ENCODE data around the gene KAT6B.

KAT6B gene

GRCh38 chr10:75010373-75010772, 184.0 kb downstream of the KAT6B start:
- TF ChIP-seq, protein P1, sequence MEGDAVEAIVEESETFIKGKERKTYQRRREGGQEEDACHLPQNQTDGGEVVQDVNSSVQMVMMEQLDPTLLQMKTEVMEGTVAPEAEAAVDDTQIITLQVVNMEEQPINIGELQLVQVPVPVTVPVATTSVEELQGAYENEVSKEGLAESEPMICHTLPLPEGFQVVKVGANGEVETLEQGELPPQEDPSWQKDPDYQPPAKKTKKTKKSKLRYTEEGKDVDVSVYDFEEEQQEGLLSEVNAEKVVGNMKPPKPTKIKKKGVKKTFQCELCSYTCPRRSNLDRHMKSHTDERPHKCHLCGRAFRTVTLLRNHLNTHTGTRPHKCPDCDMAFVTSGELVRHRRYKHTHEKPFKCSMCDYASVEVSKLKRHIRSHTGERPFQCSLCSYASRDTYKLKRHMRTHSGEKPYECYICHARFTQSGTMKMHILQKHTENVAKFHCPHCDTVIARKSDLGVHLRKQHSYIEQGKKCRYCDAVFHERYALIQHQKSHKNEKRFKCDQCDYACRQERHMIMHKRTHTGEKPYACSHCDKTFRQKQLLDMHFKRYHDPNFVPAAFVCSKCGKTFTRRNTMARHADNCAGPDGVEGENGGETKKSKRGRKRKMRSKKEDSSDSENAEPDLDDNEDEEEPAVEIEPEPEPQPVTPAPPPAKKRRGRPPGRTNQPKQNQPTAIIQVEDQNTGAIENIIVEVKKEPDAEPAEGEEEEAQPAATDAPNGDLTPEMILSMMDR (IDR thresholded peaks at IDR 0.05; ENCODE audit: borderline replicate concordance, insufficient read depth, low read depth, low read length), result no peak
- H3K4me3 ChIP-seq (ENCODE audit: low read depth, low read length), result no peak overlapping the region

GRCh38 chr10:75011221-75011620, 184.8 kb downstream of the KAT6B start:
- H3K4me3 ChIP-seq (ENCODE audit: low read depth, low read length), result no peak overlapping the region
- TF ChIP-seq, protein P1 (IDR thresholded peaks at IDR 0.05; ENCODE audit: borderline replicate concordance, insufficient read depth, low read depth, low read length), result no peak

- TF ChIP-seq, protein P1 (IDR thresholded peaks at IDR 0.05; ENCODE audit: borderline replicate concordance, insufficient read depth, low read depth, low read length), result no peak
- no peak overlapping the region for H3K4me3 ChIP-seq (ENCODE audit: low read depth, low read length)
Observed at GRCh38 chr10:75012471-75012870, 186.1 kb downstream of the KAT6B start.

- TF ChIP-seq, protein P1 (IDR thresholded peaks at IDR 0.05; ENCODE audit: borderline replicate concordance, insufficient read depth, low read depth, low read length), result no peak
- H3K4me3 ChIP-seq (ENCODE audit: low read depth, low read length), result no peak overlapping the region
Observed at GRCh38 chr10:75013007-75013406, 186.6 kb downstream of the KAT6B start.

DNA sequence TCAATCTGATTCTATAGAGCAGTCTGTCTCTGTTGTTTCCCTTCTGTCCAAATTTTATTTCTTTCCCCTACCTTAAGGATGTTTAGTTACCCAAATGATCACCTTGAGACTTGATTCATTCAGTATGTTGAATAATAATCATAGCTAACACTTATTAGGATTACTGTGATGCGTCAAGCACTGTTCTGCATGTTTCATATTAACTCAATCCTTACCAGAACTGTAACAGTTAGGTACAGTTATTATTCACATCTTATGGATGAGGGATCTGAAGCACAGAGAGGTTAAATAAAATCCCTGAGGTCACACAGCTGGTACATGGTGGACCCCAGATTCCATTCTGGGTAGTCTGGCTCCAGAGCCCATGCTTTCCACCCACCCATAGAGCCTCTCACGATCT, 187.1 kb downstream of the KAT6B start:
- TF ChIP-seq, protein P1 (IDR thresholded peaks at IDR 0.05; ENCODE audit: borderline replicate concordance, insufficient read depth, low read depth, low read length), result no peak
- no peak overlapping the region for H3K4me3 ChIP-seq (ENCODE audit: low read depth, low read length)

DNA sequence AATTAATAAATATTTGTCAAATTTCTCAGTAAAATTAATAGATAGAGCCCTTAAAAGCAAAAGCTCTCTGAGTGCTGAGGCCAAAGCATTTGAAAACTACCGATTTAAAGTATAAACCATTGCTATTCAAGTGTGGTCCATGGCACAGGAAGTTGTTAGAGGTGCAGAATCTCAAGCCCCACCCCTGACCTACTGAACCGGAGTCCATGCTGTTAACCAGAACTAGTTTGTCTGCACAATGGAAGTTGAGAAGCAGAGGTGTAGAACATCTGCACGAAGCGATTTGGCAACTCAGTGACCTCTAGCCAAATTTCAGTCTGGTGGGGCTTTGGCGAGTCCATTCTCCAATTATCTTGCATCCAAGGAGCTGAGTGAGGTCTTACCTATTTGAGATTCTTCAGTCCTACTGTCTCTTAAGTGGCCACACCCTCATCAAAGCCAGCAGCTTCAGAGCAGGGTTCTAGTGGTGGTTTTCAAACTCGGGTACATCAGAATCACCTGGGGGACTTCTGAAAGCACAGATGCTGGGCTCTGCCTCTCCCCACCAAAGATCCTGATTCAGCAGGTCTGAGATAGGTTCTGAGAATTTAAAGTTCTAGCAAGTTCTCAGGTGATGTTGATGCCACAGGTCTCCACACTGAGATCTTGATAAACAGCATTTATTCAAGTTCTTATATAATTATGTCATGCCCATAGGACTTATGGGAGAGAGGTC, 188.3 kb downstream of the KAT6B start:
- TF ChIP-seq, protein P1 (IDR thresholded peaks at IDR 0.05; ENCODE audit: borderline replicate concordance, insufficient read depth, low read depth, low read length), result no peak
- no peak overlapping the region for H3K4me3 ChIP-seq (ENCODE audit: low read depth, low read length)

DNA sequence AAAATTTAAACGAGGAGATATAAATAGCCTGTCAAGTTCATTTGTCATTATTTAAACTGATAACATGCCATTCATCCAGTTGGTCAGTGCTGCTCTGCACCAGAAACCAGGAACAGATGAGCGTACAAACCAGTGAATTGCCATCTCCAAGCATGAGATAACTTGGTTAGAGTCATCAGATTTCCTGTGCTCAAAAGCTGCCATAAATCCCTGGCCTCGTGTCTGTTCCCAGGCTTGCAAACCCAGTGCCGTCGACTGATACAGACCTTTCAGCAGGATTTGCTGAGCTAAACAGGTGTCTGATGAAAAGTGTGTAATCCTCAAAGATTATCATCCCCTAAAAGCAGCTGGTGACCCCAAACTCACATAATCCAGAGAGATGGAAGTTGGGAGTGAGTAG, 189.0 kb downstream of the KAT6B start:
- H3K4me3 ChIP-seq (ENCODE audit: low read depth, low read length), result no peak overlapping the region
- TF ChIP-seq, protein P1 (IDR thresholded peaks at IDR 0.05; ENCODE audit: borderline replicate concordance, insufficient read depth, low read depth, low read length), result no peak

Measured in GM12875 (cell line).